ENCODE data around the gene APOL5.

Gene APOL5

DNA sequence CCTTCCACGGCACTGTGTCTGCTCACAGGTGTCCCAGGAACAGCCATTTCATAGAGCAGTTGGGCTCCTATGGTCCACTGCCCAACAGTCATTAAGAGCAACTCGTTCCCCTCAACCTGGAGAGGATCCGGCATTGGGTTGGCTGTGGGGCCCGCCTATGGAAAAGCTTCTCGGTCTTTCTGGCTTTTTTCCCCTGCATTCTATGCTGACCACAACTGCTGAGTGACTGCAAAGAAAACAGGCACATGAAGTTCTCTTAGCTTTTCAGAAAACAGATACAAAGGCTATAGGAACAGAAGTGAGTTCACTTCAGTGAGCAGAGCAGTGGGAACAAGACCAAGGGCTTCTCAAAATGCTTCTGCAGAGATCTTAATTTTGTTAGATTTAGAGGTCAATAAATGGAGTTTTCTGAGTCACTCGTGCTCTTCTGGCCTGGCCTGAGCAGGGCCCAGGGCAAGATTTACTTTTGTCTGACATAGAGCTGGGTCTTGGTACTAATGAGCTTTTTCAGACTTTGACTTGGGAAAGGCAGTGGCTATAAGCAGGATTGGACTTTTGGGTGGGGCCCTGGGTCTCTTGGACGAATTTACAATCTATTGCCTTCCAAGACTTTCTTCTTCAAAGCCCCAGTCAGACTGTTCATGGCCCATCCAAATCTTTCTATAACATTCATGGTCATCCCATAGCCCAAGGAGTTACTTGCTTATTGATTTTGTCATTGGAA lies 13.6 kb upstream of the APOL5 start:
- Histone ChIP-seq H3K27me3 (no peaks in the 10 kb centered on the region), H3K4me3 (no peak overlapping the region), H3K27ac (no peak overlapping the region), H3K36me3 (no peaks in the 10 kb centered on the region), H3K4me1 (no peaks in the 10 kb centered on the region), H3K9me3 (no peaks in the 10 kb centered on the region)
- no peak for DNase-seq
- intact Hi-C loops (cut with DNase I; ENCODE audit: low total_unique reads), result no loop called here
- TF ChIP-seq CTCF (IDR thresholded peaks at IDR 0.05), result no peak

DNA sequence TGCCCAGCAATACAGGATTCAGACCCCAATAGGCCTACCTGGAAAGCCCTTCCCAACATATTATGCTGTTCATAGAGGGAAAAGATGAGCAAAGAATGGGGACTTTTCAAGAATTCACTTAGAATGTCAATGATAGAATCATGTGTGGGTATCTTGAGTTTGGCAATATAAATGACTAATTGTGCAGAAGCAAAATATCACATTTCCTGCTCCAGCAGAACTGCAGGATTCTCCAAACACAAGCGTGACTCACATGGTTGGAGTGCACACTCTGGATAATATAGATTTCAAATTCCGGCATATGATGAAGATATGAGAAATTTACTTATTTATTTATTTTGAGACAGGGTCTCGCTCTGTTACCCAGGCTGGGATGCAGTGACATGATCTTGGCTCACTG lies 12.5 kb upstream of the APOL5 start:
- TF ChIP-seq CTCF (IDR thresholded peaks at IDR 0.05), result no peak
- intact Hi-C loops (cut with DNase I; ENCODE audit: low total_unique reads), result no loop called here
- Histone ChIP-seq H3K4me1 (no peaks in the 10 kb centered on the region), H3K9me3 (no peaks in the 10 kb centered on the region), H3K4me3 (no peak overlapping the region), H3K27me3 (no peaks in the 10 kb centered on the region), H3K27ac (no peak overlapping the region), H3K36me3 (no peaks in the 10 kb centered on the region)
- no peak for DNase-seq

- Histone ChIP-seq H3K36me3 (no peaks in the 10 kb centered on the region), H3K27me3 (peaks cover 0 to 3% of the 10 kb centered on the region in 2 donors), H3K9me3 (peaks cover 0 to 4% (median 0%) of the 10 kb centered on the region in 3 donors), H3K27ac (no peak overlapping the region), H3K4me1 (no peaks in the 10 kb centered on the region), H3K4me3 (no peak overlapping the region)
- intact Hi-C loops (cut with DNase I; ENCODE audit: low total_unique reads), result no loop called here
- TF ChIP-seq CTCF (IDR thresholded peaks at IDR 0.05), result no peak
- DNase-seq, result no peak
Measured at GRCh38 chr22:35708453-35708852, 9.2 kb upstream of the APOL5 start.

DNA sequence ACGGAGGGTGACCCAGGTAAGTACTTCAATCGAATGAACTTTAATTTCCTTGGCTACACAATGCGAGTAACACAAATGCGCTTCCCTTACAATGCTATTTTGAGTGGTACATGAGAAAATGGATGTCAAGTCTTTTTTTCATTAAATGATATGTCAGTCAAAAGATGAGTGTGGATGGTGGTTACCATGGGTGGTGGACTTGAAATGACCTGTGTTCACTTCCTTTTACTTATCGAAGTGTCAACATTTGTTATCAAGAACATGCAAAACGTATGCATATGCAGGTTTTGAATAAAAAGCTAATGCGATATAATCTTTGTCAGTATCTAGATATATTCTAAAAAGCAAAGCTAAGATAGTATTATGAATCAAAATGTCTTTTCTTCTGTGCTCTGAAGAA lies 8.8 kb upstream of the APOL5 start:
- no peak for TF ChIP-seq CTCF (IDR thresholded peaks at IDR 0.05)
- Histone ChIP-seq H3K4me3 (no peak overlapping the region), H3K27ac (no peak overlapping the region), H3K27me3 (peaks cover 0 to 7% of the 10 kb centered on the region in 2 donors), H3K4me1 (no peaks in the 10 kb centered on the region), H3K9me3 (peaks cover 0 to 4% (median 0%) of the 10 kb centered on the region in 3 donors), H3K36me3 (no peaks in the 10 kb centered on the region)
- no peak for DNase-seq
- intact Hi-C loops (cut with DNase I; ENCODE audit: low total_unique reads), result no loop called here

DNA sequence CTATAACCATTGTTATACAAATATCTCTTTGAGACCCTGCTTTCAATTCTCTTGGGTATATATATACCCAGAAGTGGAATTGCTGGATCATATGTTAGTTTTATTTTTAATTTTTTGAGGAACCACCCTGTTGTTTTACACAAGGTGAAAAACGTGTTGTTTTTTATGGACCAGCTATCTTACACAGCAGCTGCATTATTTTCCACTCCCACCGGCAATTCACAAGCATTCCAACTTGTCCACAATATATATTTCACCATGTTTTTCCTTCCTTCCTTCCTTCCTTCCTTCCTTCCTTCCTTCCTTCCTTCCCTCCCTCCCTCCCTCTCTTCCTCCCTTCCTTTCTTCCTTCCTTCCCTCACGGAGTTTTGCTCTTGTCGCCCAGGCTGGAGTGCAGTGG lies 6.3 kb upstream of the APOL5 start:
- intact Hi-C loops (cut with DNase I; ENCODE audit: low total_unique reads), result no loop called here
- Histone ChIP-seq H3K27ac (no peak overlapping the region), H3K27me3 (peaks cover 0 to 7% of the 10 kb centered on the region in 2 donors), H3K36me3 (no peaks in the 10 kb centered on the region), H3K4me1 (no peaks in the 10 kb centered on the region), H3K4me3 (no peak overlapping the region), H3K9me3 (peaks cover 0 to 4% (median 0%) of the 10 kb centered on the region in 3 donors)
- DNase-seq, result no peak
- no peak for TF ChIP-seq CTCF (IDR thresholded peaks at IDR 0.05)

Data from tibial artery (tissue), 4 donors.